H1 (cell line): ENCODE measurements around the gene TRIM62. TPM values are rescaled to one million over a fixed set of nuclear protein-coding genes. Genes with fewer than 3 reads are reported as not detected.
"Not testable (repeated sequence)": the region's sequence is repeated elsewhere in the genome, so short reads cannot be mapped to it uniquely, and the experiment has no call there.

Experiments used
- CTCF ChIA-PET: fragments of 300-600 bp; sonication (Branson Sonifier 250); formaldehyde crosslinking; loops from one replicate; lab custom pipeline; 2021; ENCODE audit not compliant: partially characterized antibody; lab: Charles Lee
- POLR2A ChIA-PET: fragments of 300-600 bp; sonication (Branson Sonifier 250); formaldehyde crosslinking; loops from one replicate; lab custom pipeline; 2021; ENCODE audit warnings: inconsistent platforms; ENCODE audit not compliant: partially characterized antibody; lab: Charles Lee
- DNase-seq, 2 experiments: peaks; one replicate each; pipeline versions ENCODE4 v3.0.0 to v3.0.0-alpha.2; 2010 to 2022; ENCODE audit warnings: low spot score in 2 of 2, low read depth in 1 of 2, mixed read lengths in 1 of 2
- FAIRE-seq: peaks from 2 replicates; lab custom pipeline; 2011; peaks lifted over from hg19 to GRCh38; lab: Jason Lieb, UNC
- H2AFZ ChIP-seq: 2 replicates; pipeline ENCODE4 v1.8.1; 2012; ENCODE audit warnings: low read length, inconsistent platforms
- H2AK5ac ChIP-seq: 2 replicates; pipeline ENCODE4 v1.6.1; 2013; ENCODE audit warnings: low read depth, low read length
- H2BK120ac ChIP-seq: replicated peaks from 2 replicates; pipeline ENCODE3; 2013; ENCODE audit warnings: low read depth, low read length, inconsistent platforms
- H2BK12ac ChIP-seq: 2 replicates; pipeline ENCODE4 v1.6.1; 2013; ENCODE audit warnings: low read depth, low read length
- H2BK15ac ChIP-seq: 2 replicates; pipeline ENCODE4 v1.6.1; 2013; ENCODE audit warnings: low read length
- H2BK20ac ChIP-seq: 2 replicates; pipeline ENCODE4 v1.6.1; 2013; ENCODE audit warnings: low read length
- H2BK5ac ChIP-seq: 2 replicates; pipeline ENCODE4 v1.6.1; 2013; ENCODE audit warnings: low read depth, low read length
- H3K14ac ChIP-seq: 2 replicates; pipeline ENCODE4 v1.6.1; 2013; ENCODE audit warnings: inconsistent platforms; ENCODE audit not compliant: insufficient read length
- H3K18ac ChIP-seq: 2 replicates; pipeline ENCODE4 v1.6.1; 2013; ENCODE audit warnings: low read length; ENCODE audit errors: extremely low read depth
- H3K23ac ChIP-seq: 2 replicates; pipeline ENCODE4 v1.6.1; 2013; ENCODE audit warnings: inconsistent platforms; ENCODE audit not compliant: insufficient read length
- H3K23me2 ChIP-seq: 2 replicates; pipeline ENCODE4 v1.6.1; 2013; ENCODE audit warnings: low read depth, low read length
- H3K27ac ChIP-seq: 2 replicates; pipeline ENCODE4 v1.6.1; 2011; ENCODE audit warnings: low read depth, low read length, inconsistent platforms
- H3K27me3 ChIP-seq, 4 experiments: replicated peaks in 1 of 4; 1 replicate in 1 of 4; 2 replicates in 3 of 4; pipeline versions ENCODE4 v1.6.1 to v1.8.1; 2011 to 2013; ENCODE audit warnings: low read length in 3 of 4, mild to moderate bottlenecking in 3 of 4, inconsistent platforms in 2 of 4, mixed read lengths in 2 of 4, moderate library complexity in 1 of 4; ENCODE audit not compliant: control insufficient read depth in 3 of 4, insufficient read depth in 3 of 4; ENCODE audit errors: extremely low read depth in 1 of 4
- H3K36me3 ChIP-seq, 4 experiments: 2 replicates each; pipeline versions ENCODE4 v1.6.1 to v1.8.1; 2011 to 2013; ENCODE audit warnings: mild to moderate bottlenecking in 4 of 4, low read length in 3 of 4, moderate library complexity in 2 of 4, control low read depth in 1 of 4, inconsistent platforms in 1 of 4; ENCODE audit not compliant: insufficient read depth in 4 of 4, control insufficient read depth in 2 of 4
- H3K4ac ChIP-seq: replicated peaks from 2 replicates; pipeline ENCODE3; 2013; ENCODE audit warnings: low read length, low read depth, mixed read lengths, inconsistent platforms; ENCODE audit not compliant: insufficient read length
- H3K4me1 ChIP-seq, 4 experiments: replicated peaks in 1 of 4; 1 replicate in 1 of 4; 2 replicates in 3 of 4; pipeline versions ENCODE4 v1.6.1 to v1.8.1; 2011 to 2013; ENCODE audit warnings: low read length in 3 of 4, inconsistent platforms in 2 of 4, mixed read lengths in 1 of 4; ENCODE audit not compliant: insufficient read depth in 4 of 4, control insufficient read depth in 3 of 4
- H3K4me2 ChIP-seq, 2 experiments: 2 replicates each; pipeline versions ENCODE4 v1.6.1 to v1.8.1; 2011 to 2013; ENCODE audit warnings: low read depth in 2 of 2, low read length in 2 of 2, control low read depth in 1 of 2, inconsistent platforms in 1 of 2, mild to moderate bottlenecking in 1 of 2; ENCODE audit not compliant: insufficient read depth in 1 of 2
- H3K4me3 ChIP-seq, 4 experiments: fragments of 200-600, 300-600 bp in 1 of 4; sonication (generic), shearing (Covaris generic), sonication (Bioruptor Twin) in 1 of 4; 2 replicates each; pipeline versions ENCODE4 v1.5.1 to v1.8.1; 2011 to 2016; ENCODE audit warnings: low read length in 4 of 4, low read depth in 3 of 4, control low read depth in 2 of 4, inconsistent platforms in 2 of 4, mild to moderate bottlenecking in 2 of 4, mixed read lengths in 1 of 4, moderate library complexity in 1 of 4; ENCODE audit not compliant: insufficient read depth in 2 of 4; ENCODE audit errors: extremely low read depth in 1 of 4
- H3K56ac ChIP-seq: replicated peaks from 2 replicates; pipeline ENCODE3; 2013; ENCODE audit warnings: low read depth, mild to moderate bottlenecking, mixed read lengths, low read length, inconsistent platforms; ENCODE audit not compliant: insufficient read length
- H3K79me1 ChIP-seq: 2 replicates; pipeline ENCODE4 v1.6.1; 2013; ENCODE audit warnings: low read depth, low read length, control low read depth
- H3K79me2 ChIP-seq, 2 experiments: 2 replicates each; pipeline versions ENCODE4 v1.6.1 to v1.8.1; 2012 to 2013; ENCODE audit warnings: low read length in 2 of 2, mild to moderate bottlenecking in 2 of 2, inconsistent platforms in 1 of 2; ENCODE audit not compliant: insufficient read depth in 2 of 2, control insufficient read depth in 1 of 2
- H3K9ac ChIP-seq, 4 experiments: replicated peaks in 1 of 4; 1 replicate in 1 of 4; 2 replicates in 3 of 4; pipeline versions ENCODE4 v1.6.1 to v1.8.1; 2011 to 2013; ENCODE audit warnings: low read depth in 3 of 4, low read length in 3 of 4, control low read depth in 2 of 4, mild to moderate bottlenecking in 2 of 4, moderate library complexity in 2 of 4, inconsistent platforms in 1 of 4; ENCODE audit errors: extremely low read depth in 1 of 4
- H3K9me3 ChIP-seq, 2 experiments: 2 replicates each; pipeline versions ENCODE4 v1.6.1 to v1.8.1; 2012 to 2013; ENCODE audit warnings: mild to moderate bottlenecking in 2 of 2, moderate library complexity in 2 of 2, control low read depth in 1 of 2, inconsistent platforms in 1 of 2, low read depth in 1 of 2, low read length in 1 of 2, mixed read lengths in 1 of 2; ENCODE audit not compliant: insufficient read depth in 2 of 2
- H4K20me1 ChIP-seq, 2 experiments: replicated peaks in 1 of 2; 2 replicates each; pipeline versions ENCODE3 to v1.8.1; 2011 to 2013; ENCODE audit warnings: inconsistent platforms in 2 of 2, low read length in 2 of 2, mild to moderate bottlenecking in 1 of 2; ENCODE audit not compliant: insufficient read depth in 2 of 2, control insufficient read depth in 1 of 2
- H4K5ac ChIP-seq: 2 replicates; pipeline ENCODE4 v1.6.1; 2013; ENCODE audit warnings: low read length, low read depth, mixed read lengths, inconsistent platforms; ENCODE audit not compliant: insufficient read length
- H4K8ac ChIP-seq: 2 replicates; pipeline ENCODE4 v1.8.0; 2013; ENCODE audit warnings: mild to moderate bottlenecking, moderate library complexity, low read length, inconsistent platforms; ENCODE audit not compliant: insufficient read depth; ENCODE audit errors: extremely low read depth
- H4K91ac ChIP-seq: replicated peaks from 2 replicates; pipeline ENCODE3; 2013; ENCODE audit warnings: low read length, mixed read lengths, inconsistent platforms; ENCODE audit not compliant: insufficient read length
- WGBS, 2 experiments: shearing (Covaris generic) in 1 of 2; methylation state at CpG; one replicate each; pipeline versions ENCODE4 v1.1.6 to v1.1.7; 2013 to 2015; ENCODE audit warnings: low lambda C conversion rate in 2 of 2, mixed read lengths in 2 of 2, inconsistent platforms in 1 of 2, low coverage in 1 of 2, missing lambda C conversion rate in 1 of 2; ENCODE audit not compliant: insufficient replicate concordance in 2 of 2, insufficient coverage in 1 of 2, insufficient read length in 1 of 2; ENCODE audit errors: extremely low coverage in 1 of 2, missing lambda C conversion rate in 1 of 2; 5-methylcytosine and 5-hydroxymethylcytosine counted together
- polyA plus RNA-seq, 7 experiments: library from polyadenylated mRNA; depleted of rRNA in 3 of 7; stranded (reverse) in 5 of 7; unstranded in 2 of 7; fragments of >200 nt in 5 of 7; fragments of 200-250 nt in 2 of 7; gene quantifications; 1 replicate in 5 of 7; 2 replicates in 1 of 7; 4 replicates in 1 of 7; pipeline versions ENCODE4 v1.2.1 to v1.2.3, GENCODE V29; 2011 to 2013; ENCODE audit warnings: missing spikeins in 2 of 7, mixed read lengths in 2 of 7
- total RNA-seq: library from RNA; stranded (reverse); fragmentation: NEBNext Ultra II Directional; extraction: Animal tissue kit (Norgen Biotek cat#: 25700); gene quantifications from 2 replicates; pipeline ENCODE4 v1.2.1, GENCODE V29; 2021

Gene TRIM62
- total and polyA plus RNA-seq, 2 of the 8 experiments (the other 6 are each of a cell fraction or from before 2014, with no cell fraction given) = 6.3 to 10.8 TPM

DNA sequence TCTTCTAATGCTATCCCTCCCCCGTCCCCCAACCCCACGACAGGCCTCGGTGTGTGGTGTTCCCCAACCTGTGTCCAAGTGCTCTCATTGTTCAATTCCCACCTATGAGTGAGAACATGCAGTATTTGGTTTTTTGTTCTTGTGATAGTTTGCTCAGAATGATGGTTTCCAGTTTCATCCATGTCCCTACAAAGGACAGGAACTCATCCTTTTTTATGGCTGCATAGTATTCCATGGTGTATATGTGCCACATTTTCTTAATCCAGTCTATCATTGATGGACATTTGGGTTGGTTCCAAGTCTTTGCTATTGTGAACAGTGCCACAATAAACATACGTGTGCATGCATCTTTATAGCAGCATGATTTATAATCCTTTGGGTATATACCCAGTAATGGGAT, 57.2 kb downstream of the TRIM62 start:
- H3K56ac ChIP-seq, H2BK5ac ChIP-seq, H4K8ac ChIP-seq, H3K23me2 ChIP-seq, H2BK15ac ChIP-seq, H3K4me3 ChIP-seq, H3K79me2 ChIP-seq, FAIRE-seq, H3K4ac ChIP-seq, H4K91ac ChIP-seq, H3K14ac ChIP-seq, H2AK5ac ChIP-seq, H3K9ac ChIP-seq, H3K4me1 ChIP-seq, DNase-seq, H3K27ac ChIP-seq, H2AFZ ChIP-seq, H2BK12ac ChIP-seq, H3K36me3 ChIP-seq, H3K18ac ChIP-seq, POLR2A ChIA-PET, H3K23ac ChIP-seq, H3K9me3 ChIP-seq, H4K5ac ChIP-seq, H3K79me1 ChIP-seq, H2BK20ac ChIP-seq, H2BK120ac ChIP-seq, H3K4me2 ChIP-seq, H4K20me1 ChIP-seq: not testable (repeated sequence)
- peaks cover 0 to 13% (median 7%) of the 10 kb centered on the region in 4 experiments; a peak in 6 of 7 replicates for H3K27me3 ChIP-seq
- CTCF ChIA-PET = interaction anchor here (1.1 to 1.4 kb wide), 2 partner anchors 9 to 13 kb away, joined by 3 to 4 read pairs; no protein-coding TSS in a partner anchor
- WGBS, 2 experiments = 89% methylated on average over 4 of the region's 4 CpGs; no CpG with 5 or more reads in 1 of the 2 experiments
